ENCODE data around the gene RALGAPA2.

DNA sequence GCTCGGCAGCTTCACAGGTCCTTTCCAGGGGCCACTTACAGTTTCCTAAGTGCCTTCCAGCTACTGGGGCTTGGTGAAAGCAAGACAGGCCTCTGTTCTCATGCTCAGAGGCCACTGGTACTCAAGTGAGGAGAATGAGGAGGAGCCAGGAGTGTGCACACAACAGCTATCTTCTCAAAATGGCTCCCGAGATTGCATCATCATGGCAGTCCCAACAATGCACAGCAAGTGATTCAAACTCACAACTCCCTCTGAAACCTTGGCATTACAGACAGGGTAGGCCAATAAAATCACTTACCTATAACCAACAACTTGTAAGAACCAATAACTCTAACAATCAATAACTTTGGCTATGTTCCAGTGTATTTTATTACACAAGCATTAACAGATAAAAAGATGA, 77.4 kb downstream of the RALGAPA2 start:
- no peak for TF ChIP-seq POLR2AphosphoS5 (IDR thresholded peaks at IDR 0.05; ENCODE audit: low read depth)
- TF ChIP-seq, protein P1, sequence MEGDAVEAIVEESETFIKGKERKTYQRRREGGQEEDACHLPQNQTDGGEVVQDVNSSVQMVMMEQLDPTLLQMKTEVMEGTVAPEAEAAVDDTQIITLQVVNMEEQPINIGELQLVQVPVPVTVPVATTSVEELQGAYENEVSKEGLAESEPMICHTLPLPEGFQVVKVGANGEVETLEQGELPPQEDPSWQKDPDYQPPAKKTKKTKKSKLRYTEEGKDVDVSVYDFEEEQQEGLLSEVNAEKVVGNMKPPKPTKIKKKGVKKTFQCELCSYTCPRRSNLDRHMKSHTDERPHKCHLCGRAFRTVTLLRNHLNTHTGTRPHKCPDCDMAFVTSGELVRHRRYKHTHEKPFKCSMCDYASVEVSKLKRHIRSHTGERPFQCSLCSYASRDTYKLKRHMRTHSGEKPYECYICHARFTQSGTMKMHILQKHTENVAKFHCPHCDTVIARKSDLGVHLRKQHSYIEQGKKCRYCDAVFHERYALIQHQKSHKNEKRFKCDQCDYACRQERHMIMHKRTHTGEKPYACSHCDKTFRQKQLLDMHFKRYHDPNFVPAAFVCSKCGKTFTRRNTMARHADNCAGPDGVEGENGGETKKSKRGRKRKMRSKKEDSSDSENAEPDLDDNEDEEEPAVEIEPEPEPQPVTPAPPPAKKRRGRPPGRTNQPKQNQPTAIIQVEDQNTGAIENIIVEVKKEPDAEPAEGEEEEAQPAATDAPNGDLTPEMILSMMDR (IDR thresholded peaks at IDR 0.05; ENCODE audit: insufficient read depth, low read length): no peak
- TF ChIP-seq, protein P2, sequence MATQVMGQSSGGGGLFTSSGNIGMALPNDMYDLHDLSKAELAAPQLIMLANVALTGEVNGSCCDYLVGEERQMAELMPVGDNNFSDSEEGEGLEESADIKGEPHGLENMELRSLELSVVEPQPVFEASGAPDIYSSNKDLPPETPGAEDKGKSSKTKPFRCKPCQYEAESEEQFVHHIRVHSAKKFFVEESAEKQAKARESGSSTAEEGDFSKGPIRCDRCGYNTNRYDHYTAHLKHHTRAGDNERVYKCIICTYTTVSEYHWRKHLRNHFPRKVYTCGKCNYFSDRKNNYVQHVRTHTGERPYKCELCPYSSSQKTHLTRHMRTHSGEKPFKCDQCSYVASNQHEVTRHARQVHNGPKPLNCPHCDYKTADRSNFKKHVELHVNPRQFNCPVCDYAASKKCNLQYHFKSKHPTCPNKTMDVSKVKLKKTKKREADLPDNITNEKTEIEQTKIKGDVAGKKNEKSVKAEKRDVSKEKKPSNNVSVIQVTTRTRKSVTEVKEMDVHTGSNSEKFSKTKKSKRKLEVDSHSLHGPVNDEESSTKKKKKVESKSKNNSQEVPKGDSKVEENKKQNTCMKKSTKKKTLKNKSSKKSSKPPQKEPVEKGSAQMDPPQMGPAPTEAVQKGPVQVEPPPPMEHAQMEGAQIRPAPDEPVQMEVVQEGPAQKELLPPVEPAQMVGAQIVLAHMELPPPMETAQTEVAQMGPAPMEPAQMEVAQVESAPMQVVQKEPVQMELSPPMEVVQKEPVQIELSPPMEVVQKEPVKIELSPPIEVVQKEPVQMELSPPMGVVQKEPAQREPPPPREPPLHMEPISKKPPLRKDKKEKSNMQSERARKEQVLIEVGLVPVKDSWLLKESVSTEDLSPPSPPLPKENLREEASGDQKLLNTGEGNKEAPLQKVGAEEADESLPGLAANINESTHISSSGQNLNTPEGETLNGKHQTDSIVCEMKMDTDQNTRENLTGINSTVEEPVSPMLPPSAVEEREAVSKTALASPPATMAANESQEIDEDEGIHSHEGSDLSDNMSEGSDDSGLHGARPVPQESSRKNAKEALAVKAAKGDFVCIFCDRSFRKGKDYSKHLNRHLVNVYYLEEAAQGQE (IDR thresholded peaks at IDR 0.05; ENCODE audit: insufficient replicate concordance, low read depth): no peak
- no peak for TF ChIP-seq SPI1 (IDR thresholded peaks at IDR 0.05; ENCODE audit: borderline replicate concordance, low read depth)

Measured in HL-60 (cell line).